GM12873 (cell line): ENCODE results near the gene CRYL1.

ENCODE experiments used
- TF ChIP-seq, protein P1 (sequence below): IDR thresholded peaks from 2 replicates; pipeline ENCODE4 v1.5.1; 2012; ENCODE audit warnings: low read depth, mild to moderate bottlenecking, moderate library complexity, low read length, control low read depth; ENCODE audit not compliant: insufficient read depth; ENCODE audit errors: missing control alignments

Gene CRYL1

GRCh38 chr13:20448470-20448869 lies 77.2 kb downstream of the CRYL1 start:
- TF ChIP-seq, protein P1, sequence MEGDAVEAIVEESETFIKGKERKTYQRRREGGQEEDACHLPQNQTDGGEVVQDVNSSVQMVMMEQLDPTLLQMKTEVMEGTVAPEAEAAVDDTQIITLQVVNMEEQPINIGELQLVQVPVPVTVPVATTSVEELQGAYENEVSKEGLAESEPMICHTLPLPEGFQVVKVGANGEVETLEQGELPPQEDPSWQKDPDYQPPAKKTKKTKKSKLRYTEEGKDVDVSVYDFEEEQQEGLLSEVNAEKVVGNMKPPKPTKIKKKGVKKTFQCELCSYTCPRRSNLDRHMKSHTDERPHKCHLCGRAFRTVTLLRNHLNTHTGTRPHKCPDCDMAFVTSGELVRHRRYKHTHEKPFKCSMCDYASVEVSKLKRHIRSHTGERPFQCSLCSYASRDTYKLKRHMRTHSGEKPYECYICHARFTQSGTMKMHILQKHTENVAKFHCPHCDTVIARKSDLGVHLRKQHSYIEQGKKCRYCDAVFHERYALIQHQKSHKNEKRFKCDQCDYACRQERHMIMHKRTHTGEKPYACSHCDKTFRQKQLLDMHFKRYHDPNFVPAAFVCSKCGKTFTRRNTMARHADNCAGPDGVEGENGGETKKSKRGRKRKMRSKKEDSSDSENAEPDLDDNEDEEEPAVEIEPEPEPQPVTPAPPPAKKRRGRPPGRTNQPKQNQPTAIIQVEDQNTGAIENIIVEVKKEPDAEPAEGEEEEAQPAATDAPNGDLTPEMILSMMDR, result no peak

DNA sequence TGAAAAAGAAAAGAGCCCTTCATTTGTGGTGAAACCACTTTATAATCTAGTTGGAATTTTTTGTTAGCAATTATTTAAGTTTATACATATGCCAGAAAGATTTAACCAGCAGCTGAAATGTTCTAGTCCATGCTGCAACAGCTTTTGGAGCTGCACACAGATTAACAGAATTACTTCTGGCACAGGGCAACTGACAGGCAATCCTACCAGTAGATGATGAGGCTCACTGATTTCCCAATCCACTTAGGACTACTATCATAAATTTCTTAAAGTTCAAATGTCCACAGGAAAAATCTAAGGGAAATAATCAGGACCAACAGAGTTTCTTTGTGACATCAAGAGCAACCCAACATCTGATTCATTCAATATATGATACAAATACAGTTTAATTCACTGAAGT lies 78.8 kb downstream of the CRYL1 start:
- TF ChIP-seq, protein P1, result no peak

GRCh38 chr13:20446405-20446804 lies 79.3 kb downstream of the CRYL1 start:
- TF ChIP-seq, protein P1, result no peak

- TF ChIP-seq, protein P1, result no peak
Measured at GRCh38 chr13:20442798-20443381, 82.8 kb downstream of the CRYL1 start.

- TF ChIP-seq, protein P1, result no peak
Measured at GRCh38 chr13:20442375-20442774, 83.3 kb downstream of the CRYL1 start.

- TF ChIP-seq, protein P1, result no peak
Measured at GRCh38 chr13:20441879-20442278, 83.8 kb downstream of the CRYL1 start.

GRCh38 chr13:20441056-20441455 lies 84.6 kb downstream of the CRYL1 start:
- TF ChIP-seq, protein P1, result no peak
